Prostate gland (tissue), 2 donors: ENCODE data around the gene RNU6-1.

Experiments
- CTCF ChIP-seq, 4 experiments: fragments of 200-600 bp in 2 of 4; fragments of 450-650 bp in 2 of 4; sonication (generic) in 2 of 4; IDR thresholded peaks; 1 replicate in 3 of 4; 2 replicates in 1 of 4; pipeline ENCODE4 v1.5.1; 2016 to 2019; ENCODE audit warnings: antibody characterized with exemption in 4 of 4, mild to moderate bottlenecking in 2 of 4, moderate library complexity in 2 of 4
- POLR2A ChIP-seq: fragments of 450-650 bp; IDR thresholded peaks from one replicate; pipeline ENCODE4 v1.6.1; 2016; ENCODE audit warnings: antibody characterized with exemption, mild to moderate bottlenecking
- POLR2AphosphoS5 ChIP-seq: sonication (generic); formaldehyde crosslinking; IDR thresholded peaks from one replicate; pipeline ENCODE4 v1.6.1; 2017; ENCODE audit warnings: antibody characterized with exemption

GRCh38 chr15:67839929-67840748 lies at the start of gene RNU6-1:
- peak in 1 of 4 experiments; percentile 9 for TF ChIP-seq CTCF (IDR thresholded peaks at IDR 0.05)
- TF ChIP-seq POLR2AphosphoS5 = peak; percentile 96
- peak; percentile 84 for TF ChIP-seq POLR2A
